ENCODE measurements around the gene HMGCS2.

HMGCS2 gene

GRCh38 chr1:119732465-119733168 is 36.1 kb downstream of the HMGCS2 start:
- no peaks in the 10 kb centered on the region for H3K27me3 ChIP-seq (ENCODE audit: insufficient read depth, low read length)
- H3K18ac ChIP-seq (ENCODE audit: low read length), result no peak overlapping the region
- H3K9me3 ChIP-seq (ENCODE audit: insufficient read depth, low read depth, low read length), result no peaks in the 10 kb centered on the region
- H2AFZ ChIP-seq (ENCODE audit: insufficient read depth, low read length, poor library complexity), result no peak overlapping the region
- H3K4me2 ChIP-seq (ENCODE audit: low read length), result peak overlapping the region; percentile 1
- H4K8ac ChIP-seq (ENCODE audit: low read depth, low read length), result no peak overlapping the region
- H4K91ac ChIP-seq (ENCODE audit: low read depth, low read length), result no peak overlapping the region
- no peak overlapping the region for H3K4ac ChIP-seq (ENCODE audit: low read depth, low read length)
- H3K9ac ChIP-seq (ENCODE audit: low read length), result no peak overlapping the region
- H3K27ac ChIP-seq (ENCODE audit: low read depth, low read length), result no peak overlapping the region
- peaks cover 47 to 61% of the 10 kb centered on the region in 2 experiments for H3K36me3 ChIP-seq (ENCODE audit: control insufficient read depth in 1 of 2, insufficient read depth in 2 of 2, low read length in 2 of 2)
- no peaks in the 10 kb centered on the region for H3K79me1 ChIP-seq (ENCODE audit: low read length)
- no peak overlapping the region for H3K14ac ChIP-seq (ENCODE audit: low read length)
- H2BK5ac ChIP-seq (ENCODE audit: low read depth, low read length, poor library complexity), result no peak overlapping the region
- H2BK120ac ChIP-seq (ENCODE audit: insufficient read depth, low read length, poor library complexity), result no peak overlapping the region
- WGBS (ENCODE audit: extremely low coverage, insufficient coverage, insufficient read length), result no CpG with 5 or more reads among the region's 11 CpGs
- H3K4me3 ChIP-seq (ENCODE audit: low read depth, low read length), result no peak overlapping the region
- H4K12ac ChIP-seq (ENCODE audit: low read depth, low read length), result no peak overlapping the region
- H2AK5ac ChIP-seq (ENCODE audit: low read length), result no peak overlapping the region
- no peak overlapping the region for H2BK12ac ChIP-seq (ENCODE audit: low read length)
- no peaks in the 10 kb centered on the region for H3K79me2 ChIP-seq (ENCODE audit: control insufficient read depth, insufficient read depth, low read length, poor library complexity)
- peaks cover 15 to 28% of the 10 kb centered on the region in 2 experiments for H3K4me1 ChIP-seq (ENCODE audit: control insufficient read depth in 1 of 2, insufficient read depth in 2 of 2, low read length in 2 of 2)
- H3K23ac ChIP-seq (ENCODE audit: low read length), result no peak overlapping the region
- DNase-seq, result peak; percentile 62 to 73

DNA sequence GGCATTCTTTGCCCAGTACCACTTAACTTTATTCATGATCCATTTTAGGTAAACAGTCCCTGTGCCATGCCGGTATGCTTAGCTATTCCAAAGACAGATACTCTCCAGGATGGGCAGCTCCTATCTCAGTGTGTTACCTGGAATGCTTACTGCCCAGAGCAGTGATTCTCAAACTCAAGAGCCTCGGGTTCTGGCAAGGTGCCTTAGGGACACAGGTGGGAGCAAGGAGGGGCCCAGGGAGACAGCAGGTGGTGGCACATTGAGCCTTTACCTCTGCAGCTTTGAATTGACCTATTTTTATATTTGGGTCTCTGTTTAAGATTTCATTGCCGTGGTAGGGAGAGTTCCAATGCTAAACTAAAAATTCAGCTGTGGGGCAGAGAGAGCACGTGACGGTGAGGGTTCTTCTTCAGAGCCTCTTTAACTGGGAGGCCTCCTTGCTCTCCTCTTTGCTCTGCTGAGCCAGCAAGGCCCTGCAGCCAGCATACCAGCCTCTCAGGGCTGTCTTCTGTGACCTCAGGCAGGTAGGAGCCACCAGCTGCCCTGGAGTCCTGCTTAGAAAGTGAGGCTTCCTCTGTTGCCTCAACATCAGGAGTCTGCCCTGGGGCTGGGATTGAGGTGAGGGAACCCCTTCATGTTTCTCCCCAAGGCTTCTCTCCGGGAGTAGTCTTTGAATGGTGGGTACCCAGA is 36.8 kb downstream of the HMGCS2 start:
- Histone ChIP-seq H3K4me3 (ENCODE audit: low read depth, low read length) (no peak overlapping the region), H3K4me2 (ENCODE audit: low read length) (peak overlapping the region; percentile 1), H2BK120ac (ENCODE audit: insufficient read depth, low read length, poor library complexity) (no peak overlapping the region), H3K9ac (ENCODE audit: low read length) (no peak overlapping the region), H3K14ac (ENCODE audit: low read length) (no peak overlapping the region), H3K36me3 (ENCODE audit: control insufficient read depth in 1 of 2, insufficient read depth in 2 of 2, low read length in 2 of 2) (peaks cover 41 to 56% of the 10 kb centered on the region in 2 experiments), H4K8ac (ENCODE audit: low read depth, low read length) (no peak overlapping the region), H4K91ac (ENCODE audit: low read depth, low read length) (no peak overlapping the region), H2AFZ (ENCODE audit: insufficient read depth, low read length, poor library complexity) (no peak overlapping the region), H3K4me1 (ENCODE audit: control insufficient read depth in 1 of 2, insufficient read depth in 2 of 2, low read length in 2 of 2) (peaks cover 15 to 28% of the 10 kb centered on the region in 2 experiments), H4K12ac (ENCODE audit: low read depth, low read length) (no peak overlapping the region), H3K4ac (ENCODE audit: low read depth, low read length) (no peak overlapping the region), H3K27ac (ENCODE audit: low read depth, low read length) (no peak overlapping the region), H2BK12ac (ENCODE audit: low read length) (no peak overlapping the region), H3K23ac (ENCODE audit: low read length) (no peak overlapping the region), H3K79me1 (ENCODE audit: low read length) (no peaks in the 10 kb centered on the region), H3K27me3 (ENCODE audit: insufficient read depth, low read length) (no peaks in the 10 kb centered on the region), H2AK5ac (ENCODE audit: low read length) (no peak overlapping the region), H3K9me3 (ENCODE audit: insufficient read depth, low read depth, low read length) (peaks cover under 1% of the 10 kb centered on the region), H2BK5ac (ENCODE audit: low read depth, low read length, poor library complexity) (no peak overlapping the region), H3K79me2 (ENCODE audit: control insufficient read depth, insufficient read depth, low read length, poor library complexity) (no peaks in the 10 kb centered on the region), H3K18ac (ENCODE audit: low read length) (no peak overlapping the region)
- no CpG with 5 or more reads among the region's 6 CpGs for WGBS (ENCODE audit: extremely low coverage, insufficient coverage, insufficient read length)
- DNase-seq, result peak; percentile 84 to 86

DNA sequence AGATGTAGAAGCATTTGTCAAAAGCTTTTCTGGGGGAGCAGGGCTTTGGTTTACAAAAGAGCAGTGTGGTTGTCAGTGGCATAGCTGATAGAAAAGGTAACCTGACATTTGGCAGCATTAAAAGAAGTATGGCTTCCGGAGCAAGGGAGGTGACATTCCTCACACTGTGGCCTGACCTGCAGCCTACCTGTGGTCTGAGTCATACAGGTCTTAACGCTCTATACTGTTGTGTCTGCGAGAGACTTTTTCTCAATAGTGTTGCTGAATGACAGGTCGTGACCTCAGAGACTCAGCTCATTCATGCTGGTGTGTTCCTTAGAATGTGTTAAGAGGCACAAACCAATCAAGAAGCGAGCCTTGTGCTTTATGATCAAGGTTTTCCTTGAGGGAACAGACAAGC is 37.6 kb downstream of the HMGCS2 start:
- Histone ChIP-seq H3K4ac (ENCODE audit: low read depth, low read length) (no peak overlapping the region), H3K27me3 (ENCODE audit: insufficient read depth, low read length) (no peaks in the 10 kb centered on the region), H3K27ac (ENCODE audit: low read depth, low read length) (no peak overlapping the region), H2AK5ac (ENCODE audit: low read length) (no peak overlapping the region), H2BK120ac (ENCODE audit: insufficient read depth, low read length, poor library complexity) (no peak overlapping the region), H3K4me3 (ENCODE audit: low read depth, low read length) (no peak overlapping the region), H4K91ac (ENCODE audit: low read depth, low read length) (no peak overlapping the region), H3K14ac (ENCODE audit: low read length) (no peak overlapping the region), H2BK5ac (ENCODE audit: low read depth, low read length, poor library complexity) (no peak overlapping the region), H3K4me2 (ENCODE audit: low read length) (no peak overlapping the region), H4K8ac (ENCODE audit: low read depth, low read length) (no peak overlapping the region), H3K9me3 (ENCODE audit: insufficient read depth, low read depth, low read length) (peaks cover 3% of the 10 kb centered on the region), H3K4me1 (ENCODE audit: control insufficient read depth in 1 of 2, insufficient read depth in 2 of 2, low read length in 2 of 2) (peaks cover 15 to 28% of the 10 kb centered on the region in 2 experiments), H3K36me3 (ENCODE audit: control insufficient read depth in 1 of 2, insufficient read depth in 2 of 2, low read length in 2 of 2) (peaks cover 41 to 56% of the 10 kb centered on the region in 2 experiments), H2BK12ac (ENCODE audit: low read length) (no peak overlapping the region), H3K79me2 (ENCODE audit: control insufficient read depth, insufficient read depth, low read length, poor library complexity) (no peaks in the 10 kb centered on the region), H3K9ac (ENCODE audit: low read length) (no peak overlapping the region), H4K12ac (ENCODE audit: low read depth, low read length) (no peak overlapping the region), H2AFZ (ENCODE audit: insufficient read depth, low read length, poor library complexity) (no peak overlapping the region), H3K79me1 (ENCODE audit: low read length) (no peaks in the 10 kb centered on the region), H3K18ac (ENCODE audit: low read length) (no peak overlapping the region), H3K23ac (ENCODE audit: low read length) (no peak overlapping the region)
- DNase-seq, result peak; percentile 93 to 97
- no CpG with 5 or more reads among the region's 5 CpGs for WGBS (ENCODE audit: extremely low coverage, insufficient coverage, insufficient read length)

DNA sequence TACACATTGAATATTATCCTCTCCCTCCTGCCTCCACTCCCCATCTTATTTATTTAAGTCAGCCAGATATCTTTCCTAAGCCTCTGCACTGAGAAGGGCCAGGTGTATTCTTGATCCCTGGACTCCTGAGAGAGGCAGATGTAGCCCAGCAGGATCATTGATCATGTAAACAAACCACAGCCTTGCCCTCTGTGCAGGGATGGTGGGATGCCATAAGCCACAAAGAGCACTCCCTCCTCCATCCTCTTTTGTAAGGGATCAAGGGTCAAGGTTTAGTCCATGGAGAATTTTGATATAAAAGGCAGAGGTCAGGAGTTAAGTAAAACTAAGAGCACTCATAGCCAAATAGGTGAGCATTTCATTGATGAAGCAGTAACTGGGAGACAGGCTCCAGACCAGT is 39.7 kb downstream of the HMGCS2 start:
- Histone ChIP-seq H3K4me3 (ENCODE audit: low read depth, low read length) (no peak overlapping the region), H3K27ac (ENCODE audit: low read depth, low read length) (no peak overlapping the region), H3K4me1 (ENCODE audit: control insufficient read depth in 1 of 2, insufficient read depth in 2 of 2, low read length in 2 of 2) (peaks cover 15 to 36% of the 10 kb centered on the region in 2 experiments), H3K27me3 (ENCODE audit: insufficient read depth, low read length) (no peaks in the 10 kb centered on the region), H3K36me3 (ENCODE audit: control insufficient read depth in 1 of 2, insufficient read depth in 2 of 2, low read length in 2 of 2) (peaks cover 28 to 52% of the 10 kb centered on the region in 2 experiments), H3K79me1 (ENCODE audit: low read length) (no peaks in the 10 kb centered on the region), H4K8ac (ENCODE audit: low read depth, low read length) (no peak overlapping the region), H3K9me3 (ENCODE audit: insufficient read depth, low read depth, low read length) (peaks cover 3% of the 10 kb centered on the region), H4K91ac (ENCODE audit: low read depth, low read length) (no peak overlapping the region), H3K14ac (ENCODE audit: low read length) (no peak overlapping the region), H2BK12ac (ENCODE audit: low read length) (no peak overlapping the region), H3K79me2 (ENCODE audit: control insufficient read depth, insufficient read depth, low read length, poor library complexity) (no peaks in the 10 kb centered on the region), H4K12ac (ENCODE audit: low read depth, low read length) (no peak overlapping the region), H2BK120ac (ENCODE audit: insufficient read depth, low read length, poor library complexity) (no peak overlapping the region), H2AK5ac (ENCODE audit: low read length) (no peak overlapping the region), H3K9ac (ENCODE audit: low read length) (no peak overlapping the region), H2AFZ (ENCODE audit: insufficient read depth, low read length, poor library complexity) (no peak overlapping the region), H3K4me2 (ENCODE audit: low read length) (no peak overlapping the region), H3K18ac (ENCODE audit: low read length) (no peak overlapping the region), H3K23ac (ENCODE audit: low read length) (no peak overlapping the region), H3K4ac (ENCODE audit: low read depth, low read length) (no peak overlapping the region), H2BK5ac (ENCODE audit: low read depth, low read length, poor library complexity) (no peak overlapping the region)
- DNase-seq, result no peak

Measured in trophoblast cell (in vitro differentiated cells and primary cell).